Eye (tissue), 1 donor: Measurements from ENCODE around the gene PTN.

Source experiments
- DNase-seq: peaks from one replicate; pipeline ENCODE4 v3.0.0-alpha.2; 2015

The PTN gene, protein sequence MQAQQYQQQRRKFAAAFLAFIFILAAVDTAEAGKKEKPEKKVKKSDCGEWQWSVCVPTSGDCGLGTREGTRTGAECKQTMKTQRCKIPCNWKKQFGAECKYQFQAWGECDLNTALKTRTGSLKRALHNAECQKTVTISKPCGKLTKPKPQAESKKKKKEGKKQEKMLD

GRCh38 chr7:137343281-137343841 lies at the start of gene PTN:
Gene PTN, minus strand, starts transcription at chr7:137343733. Its CDS starts 88,760 bp downstream, at chr7:137254973.
- peak; percentile 86 for DNase-seq

DNA sequence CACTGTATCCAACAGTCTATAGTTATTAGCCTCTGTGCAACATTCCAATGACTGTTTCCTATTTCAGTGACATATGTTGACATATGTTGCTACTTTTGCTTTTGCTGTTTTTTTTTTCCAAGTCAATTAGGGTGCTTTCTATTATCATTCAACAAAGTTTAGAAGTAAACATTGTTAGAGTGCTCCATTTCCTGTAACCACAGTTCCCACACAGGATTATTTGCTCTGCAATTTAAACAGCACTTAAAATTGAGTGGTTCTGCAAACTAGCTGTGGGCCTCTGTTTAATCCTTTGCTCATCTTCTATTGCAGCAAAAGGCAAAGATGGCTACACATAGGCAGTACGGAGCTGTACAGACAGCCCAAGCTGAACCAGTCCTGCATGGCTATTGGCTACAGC lies 46.5 kb upstream of the PTN start:
- no peak for DNase-seq

GRCh38 chr7:137388916-137389315 lies 45.4 kb upstream of the PTN start:
- no peak for DNase-seq

- DNase-seq, result no peak
Observed at GRCh38 chr7:137386966-137387365, 43.4 kb upstream of the PTN start.

GRCh38 chr7:137381045-137381444 lies 37.5 kb upstream of the PTN start:
- DNase-seq, result no peak

DNA sequence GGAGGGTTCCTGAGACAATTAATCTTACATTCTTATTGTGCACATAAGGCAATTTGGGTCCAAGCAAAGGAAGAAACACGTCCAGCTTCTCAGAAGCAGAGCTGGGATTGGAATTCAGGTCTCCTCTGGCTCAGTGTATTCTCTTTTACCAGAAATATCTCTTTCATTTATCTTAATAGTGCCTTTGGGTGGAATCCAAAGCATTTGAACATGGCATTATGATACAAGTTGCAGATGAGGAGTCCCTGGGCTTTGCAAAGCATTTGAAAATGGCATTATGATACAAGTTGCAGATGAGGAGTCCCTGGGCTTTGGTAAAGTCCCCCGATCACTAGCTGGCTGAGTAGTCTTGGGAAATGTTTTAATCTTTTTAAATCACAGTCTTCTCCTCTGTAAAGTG lies 30.0 kb upstream of the PTN start:
- DNase-seq, result no peak

DNA sequence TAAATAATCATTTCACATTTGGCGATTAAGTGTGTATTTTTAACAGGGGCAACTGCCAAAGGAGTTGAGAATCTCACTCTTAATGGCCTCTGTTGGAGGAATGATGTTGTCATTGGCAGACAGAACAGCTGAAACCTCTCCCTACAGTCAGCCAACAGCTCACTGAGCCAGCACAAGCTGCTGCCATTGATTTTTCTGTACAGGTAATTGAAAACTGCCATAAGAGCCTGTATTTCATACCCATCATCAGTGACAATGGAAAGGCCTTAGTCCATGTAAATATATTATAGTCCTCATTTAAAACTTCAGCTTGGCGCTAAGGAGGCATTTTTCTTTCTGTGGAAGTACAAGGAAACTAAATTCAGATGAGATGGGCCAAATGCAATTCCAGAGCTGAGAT lies 28.1 kb upstream of the PTN start:
- no peak for DNase-seq

DNA sequence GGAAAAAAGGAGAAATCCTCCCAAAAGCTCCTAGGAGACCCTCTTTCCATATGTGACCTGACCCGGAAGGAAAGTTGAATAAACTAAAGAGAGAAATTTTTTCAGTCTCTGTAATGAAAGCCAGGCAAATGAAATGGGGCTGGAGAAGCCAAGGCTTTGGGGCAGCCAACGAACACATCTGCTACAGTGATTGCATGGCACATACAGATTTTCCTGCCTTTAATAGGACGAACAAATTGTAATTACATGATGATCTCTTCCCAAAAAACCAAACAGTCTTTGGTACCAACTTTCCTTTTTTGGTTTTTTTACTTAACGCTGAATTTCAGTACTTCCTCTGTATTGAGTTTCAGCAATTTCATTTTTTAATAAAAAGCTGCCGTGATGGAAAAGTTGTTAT lies 23.5 kb upstream of the PTN start:
- no peak for DNase-seq

GRCh38 chr7:137363683-137364082 lies 20.1 kb upstream of the PTN start:
- DNase-seq, result no peak

- no peak for DNase-seq
Observed at GRCh38 chr7:137360087-137360679, 16.6 kb upstream of the PTN start.

- peak; percentile 15 for DNase-seq
Observed at GRCh38 chr7:137354961-137355360, 11.4 kb upstream of the PTN start.

GRCh38 chr7:137354396-137354795 lies 10.9 kb upstream of the PTN start:
- peak; percentile 54 for DNase-seq

- no peak for DNase-seq
Observed at GRCh38 chr7:137351941-137352340, 8.4 kb upstream of the PTN start.

GRCh38 chr7:137345799-137346449 lies 2.4 kb upstream of the PTN start:
- DNase-seq, result no peak

DNA sequence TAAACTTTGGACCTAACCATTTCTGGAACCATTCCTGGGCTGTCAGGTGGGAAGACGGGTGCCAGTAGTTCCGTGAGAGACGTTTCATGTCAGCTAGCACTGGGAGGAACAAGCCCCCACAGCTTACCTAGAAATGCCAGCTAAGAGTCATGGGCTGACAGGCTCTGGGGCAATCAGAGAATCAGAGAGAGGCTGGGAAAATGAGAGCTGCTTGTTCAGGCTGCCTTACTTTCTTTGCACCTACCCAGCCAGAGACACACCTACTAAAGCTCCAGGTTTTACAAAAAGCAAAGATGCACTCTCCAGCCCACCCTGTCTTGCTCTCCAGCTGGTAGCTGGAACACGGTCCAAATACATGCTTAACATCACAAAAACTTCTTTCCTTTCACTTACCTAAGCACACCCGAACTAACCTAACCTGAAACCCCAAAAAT lies 688 bp downstream of the PTN start:
- no peak for DNase-seq

- peak; percentile 49 for DNase-seq
Observed at GRCh38 chr7:137342265-137342664, 1.3 kb downstream of the PTN start.

GRCh38 chr7:137337902-137338301 lies 5.6 kb downstream of the PTN start:
- no peak for DNase-seq

DNA sequence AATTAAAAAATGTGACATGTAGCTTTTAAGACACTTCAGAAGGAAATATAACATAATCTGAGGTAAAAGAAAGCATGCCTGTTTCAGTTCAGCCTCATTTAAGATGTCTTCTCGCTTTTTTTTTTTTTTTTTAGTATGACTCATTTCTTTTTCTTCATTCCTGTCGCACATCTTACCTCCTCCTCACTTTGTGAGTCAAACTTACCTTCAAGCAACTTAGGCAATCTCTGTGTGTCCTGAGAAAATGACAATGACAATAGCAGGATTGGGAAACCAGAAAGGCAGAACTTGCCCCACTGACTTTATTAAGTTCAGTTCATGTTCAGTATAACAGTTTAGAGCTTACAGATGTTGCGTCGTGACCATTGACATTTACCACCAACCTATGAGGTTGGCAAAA lies 7.7 kb downstream of the PTN start:
- DNase-seq, result no peak

DNA sequence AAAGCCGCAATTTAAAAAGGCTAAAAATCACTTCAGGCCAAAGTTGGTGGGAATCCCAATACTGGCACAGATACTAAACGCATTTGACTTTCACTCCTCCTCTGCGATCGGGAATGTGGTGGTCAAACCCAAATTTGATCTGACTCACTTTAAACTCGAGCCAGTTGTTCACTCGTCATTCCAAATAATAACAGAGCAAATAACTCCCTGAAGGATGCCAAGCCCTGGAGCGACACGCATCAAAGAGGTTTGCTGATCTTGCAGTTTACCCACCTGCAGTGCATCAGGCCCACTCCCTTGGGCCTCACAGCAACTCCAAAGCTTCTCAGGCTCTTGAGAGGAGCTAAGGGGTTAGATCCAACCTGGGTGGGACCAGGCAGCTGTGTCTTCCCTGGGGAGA lies 12.2 kb downstream of the PTN start:
- peak; percentile 25 for DNase-seq

- no peak for DNase-seq
Observed at GRCh38 chr7:137329411-137329810, 14.1 kb downstream of the PTN start.

GRCh38 chr7:137328373-137329120 lies 15.0 kb downstream of the PTN start:
- DNase-seq, result peak; percentile 56

- DNase-seq, result peak; percentile 30
Observed at GRCh38 chr7:137325927-137326326, 17.6 kb downstream of the PTN start.
